VCaP (cell line): ENCODE results near the gene EHD3.

Experiments
- H3K27ac ChIP-seq: fragments of 450-650 bp; 2 replicates; pipeline ENCODE4 v1.5.1; 2017
- TF ChIP-seq, protein P1 (sequence below): fragments of 450-650 bp; conservative IDR thresholded peaks from 2 replicates; pipeline ENCODE4 v1.5.1; 2017; ENCODE audit warnings: mild to moderate bottlenecking, moderate library complexity

The EHD3 gene

DNA sequence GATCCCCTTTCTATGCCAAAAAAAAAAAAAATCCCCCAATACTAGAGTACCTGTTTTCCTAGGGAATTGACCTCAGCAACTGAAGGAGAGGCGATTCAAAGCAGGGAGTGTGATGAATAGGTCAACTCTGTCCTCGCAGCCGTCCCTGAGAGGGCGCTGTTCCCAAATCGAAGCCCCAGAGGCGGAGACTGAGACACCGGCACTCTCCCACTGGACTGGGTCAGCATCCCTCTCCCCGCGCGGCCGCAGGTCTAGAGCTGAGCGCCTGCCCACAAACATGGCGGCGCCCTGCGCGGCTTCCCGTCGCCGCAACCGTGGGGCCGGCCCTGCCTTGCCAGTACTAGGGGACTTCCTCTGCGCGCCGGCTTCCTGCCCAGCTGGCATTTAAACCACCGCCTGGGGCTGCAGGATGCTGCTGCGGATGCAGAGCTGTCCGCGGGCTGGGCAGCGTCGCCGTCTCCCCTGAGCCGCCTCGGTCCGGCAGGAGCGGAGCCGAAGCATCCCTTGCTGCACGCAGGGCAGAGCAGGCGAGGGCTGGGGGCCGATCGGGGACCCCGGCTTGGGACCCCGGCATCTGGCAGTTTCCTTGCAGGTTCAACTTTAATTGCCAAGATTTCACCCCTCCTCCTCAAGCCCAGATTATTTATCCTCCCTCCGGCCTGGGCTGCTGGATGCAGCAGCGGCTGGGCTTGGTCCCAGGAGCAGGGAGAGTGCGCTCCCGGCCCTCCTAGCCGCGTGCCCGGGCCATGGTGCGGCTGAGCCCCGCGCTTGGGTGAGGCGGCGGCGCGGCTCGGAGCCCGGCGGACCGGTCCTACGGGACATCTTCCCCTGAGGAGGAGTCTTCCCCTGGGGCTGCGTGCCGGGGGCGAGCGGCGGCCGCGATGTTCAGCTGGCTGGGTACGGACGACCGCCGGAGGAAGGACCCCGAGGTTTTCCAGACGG is at the start of gene EHD3:
TSS of gene EHD3 (plus strand) at position 412 of the 942 bp plus-strand sequence. CDS start at position 882, 470 bp downstream.
- TF ChIP-seq, protein P1, sequence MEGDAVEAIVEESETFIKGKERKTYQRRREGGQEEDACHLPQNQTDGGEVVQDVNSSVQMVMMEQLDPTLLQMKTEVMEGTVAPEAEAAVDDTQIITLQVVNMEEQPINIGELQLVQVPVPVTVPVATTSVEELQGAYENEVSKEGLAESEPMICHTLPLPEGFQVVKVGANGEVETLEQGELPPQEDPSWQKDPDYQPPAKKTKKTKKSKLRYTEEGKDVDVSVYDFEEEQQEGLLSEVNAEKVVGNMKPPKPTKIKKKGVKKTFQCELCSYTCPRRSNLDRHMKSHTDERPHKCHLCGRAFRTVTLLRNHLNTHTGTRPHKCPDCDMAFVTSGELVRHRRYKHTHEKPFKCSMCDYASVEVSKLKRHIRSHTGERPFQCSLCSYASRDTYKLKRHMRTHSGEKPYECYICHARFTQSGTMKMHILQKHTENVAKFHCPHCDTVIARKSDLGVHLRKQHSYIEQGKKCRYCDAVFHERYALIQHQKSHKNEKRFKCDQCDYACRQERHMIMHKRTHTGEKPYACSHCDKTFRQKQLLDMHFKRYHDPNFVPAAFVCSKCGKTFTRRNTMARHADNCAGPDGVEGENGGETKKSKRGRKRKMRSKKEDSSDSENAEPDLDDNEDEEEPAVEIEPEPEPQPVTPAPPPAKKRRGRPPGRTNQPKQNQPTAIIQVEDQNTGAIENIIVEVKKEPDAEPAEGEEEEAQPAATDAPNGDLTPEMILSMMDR, result peak; percentile 89

DNA sequence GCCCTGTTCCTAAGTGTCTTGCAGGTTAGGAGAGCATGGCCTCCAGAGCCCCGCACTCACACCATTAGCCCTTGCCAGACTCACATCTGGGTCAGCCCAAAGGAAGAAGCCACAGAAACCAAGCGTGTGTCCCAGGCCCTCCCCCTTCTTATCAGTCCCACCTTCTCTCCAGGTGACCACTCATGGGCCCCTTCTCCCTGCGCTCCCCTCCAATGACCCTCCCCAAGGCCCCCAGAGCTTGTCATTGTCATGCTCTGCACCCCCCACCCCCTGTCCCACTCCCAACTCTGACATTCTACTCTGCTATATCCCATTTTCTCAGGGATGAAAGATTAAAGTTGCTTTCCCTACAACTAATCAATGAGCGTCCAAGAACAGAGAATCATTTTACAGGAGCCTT is 46.8 kb upstream of the EHD3 start:
- TF ChIP-seq, protein P1, result no peak
- H3K27ac ChIP-seq, result no peak overlapping the region

More for the DNA sequence above, at the start of gene EHD3:
- peak within 1 kb of the TSS; percentile 75 for H3K27ac ChIP-seq

DNA sequence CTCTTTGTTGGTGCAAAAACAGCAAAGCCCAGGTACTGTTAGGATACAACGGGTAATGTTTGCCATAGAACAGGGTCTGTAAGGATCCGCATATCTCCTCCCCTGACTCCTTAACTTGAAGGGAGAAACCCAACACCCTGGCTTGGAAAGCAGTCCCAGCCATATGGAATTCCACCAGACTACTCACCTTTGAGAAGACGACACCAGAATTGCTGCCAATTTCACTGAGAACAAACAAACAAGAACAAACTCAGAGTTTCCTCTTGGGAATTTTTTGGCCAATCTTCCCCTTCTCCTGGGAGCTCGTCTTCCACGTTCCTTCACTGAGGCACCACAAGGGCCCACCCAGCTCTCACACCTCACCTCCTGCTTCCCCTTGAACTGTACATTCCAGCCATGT is 45.8 kb upstream of the EHD3 start:
- TF ChIP-seq, protein P1, result no peak
- peak overlapping the region; percentile 28 for H3K27ac ChIP-seq

GRCh38 chr2:31189141-31189540 is 44.8 kb upstream of the EHD3 start:
- TF ChIP-seq, protein P1, result no peak
- peak overlapping the region; percentile 28; the same call in 1 of the 2 replicates for H3K27ac ChIP-seq

DNA sequence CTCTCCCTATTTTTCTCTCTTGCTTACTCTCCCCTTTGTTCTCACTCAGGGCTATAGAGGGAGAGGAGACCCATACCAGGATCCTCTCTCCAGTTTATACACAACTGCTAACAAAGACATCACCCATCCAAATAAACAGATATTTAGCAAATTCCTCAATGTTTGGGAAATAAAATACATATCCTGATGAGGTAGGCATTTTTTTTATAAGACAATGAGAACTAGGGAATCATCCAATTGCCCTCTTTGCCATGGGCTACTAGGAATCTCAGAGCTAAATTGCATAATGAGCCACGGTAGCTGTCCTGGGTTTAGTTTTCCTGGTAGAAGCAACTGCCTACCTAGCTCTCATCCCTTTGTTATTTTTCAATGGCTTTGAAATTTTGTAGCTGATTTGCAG is 43.8 kb upstream of the EHD3 start:
- TF ChIP-seq, protein P1, result no peak
- H3K27ac ChIP-seq, result no peak overlapping the region

GRCh38 chr2:31191931-31192330 is 42.0 kb upstream of the EHD3 start:
- H3K27ac ChIP-seq, result no peak overlapping the region
- TF ChIP-seq, protein P1, result no peak

- TF ChIP-seq, protein P1, result no peak
- H3K27ac ChIP-seq, result no peak overlapping the region
Measured at GRCh38 chr2:31192396-31192795, 41.6 kb upstream of the EHD3 start.
